LoVo (cell line): Measurements from ENCODE around the gene TTC7B.
"Not testable (repeated sequence)": the region's sequence is repeated elsewhere in the genome, so short reads cannot be mapped to it uniquely, and the experiment has no call there.

ENCODE experiments used
- DNase-seq: peaks from one replicate; pipeline ENCODE4 v3.0.0-alpha.2; 2016; ENCODE audit warnings: low spot score

TTC7B gene

GRCh38 chr14:90815822-90816662 is at the start of gene TTC7B:
Gene TTC7B (minus strand): TSS chr14:90816430. CDS start chr14:90816295, 135 bp downstream.
- DNase-seq: peak; percentile 44

- no peak for DNase-seq
Observed at GRCh38 chr14:90864741-90865140, 48.5 kb upstream of the TTC7B start.

- no peak for DNase-seq
Observed at GRCh38 chr14:90858511-90858910, 42.3 kb upstream of the TTC7B start.

DNA sequence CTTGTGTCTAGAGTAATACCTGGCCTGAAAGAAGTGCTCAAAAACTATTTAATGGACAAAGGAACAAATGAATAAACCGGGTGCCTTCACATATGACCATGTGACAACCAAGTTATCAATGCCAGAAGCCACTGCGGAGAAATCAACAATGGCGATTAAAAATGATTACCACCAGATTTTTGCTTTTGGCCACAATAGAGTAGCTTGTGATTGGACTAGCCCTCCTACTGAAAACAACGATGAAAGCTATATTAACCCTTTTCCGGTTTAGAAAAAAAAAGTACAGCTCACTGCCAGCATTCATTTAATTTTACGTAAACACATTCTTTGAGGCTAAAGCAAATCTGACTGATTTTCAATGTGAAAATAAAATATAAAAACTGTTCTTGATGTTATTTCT is 41.6 kb upstream of the TTC7B start:
- no peak for DNase-seq

DNA sequence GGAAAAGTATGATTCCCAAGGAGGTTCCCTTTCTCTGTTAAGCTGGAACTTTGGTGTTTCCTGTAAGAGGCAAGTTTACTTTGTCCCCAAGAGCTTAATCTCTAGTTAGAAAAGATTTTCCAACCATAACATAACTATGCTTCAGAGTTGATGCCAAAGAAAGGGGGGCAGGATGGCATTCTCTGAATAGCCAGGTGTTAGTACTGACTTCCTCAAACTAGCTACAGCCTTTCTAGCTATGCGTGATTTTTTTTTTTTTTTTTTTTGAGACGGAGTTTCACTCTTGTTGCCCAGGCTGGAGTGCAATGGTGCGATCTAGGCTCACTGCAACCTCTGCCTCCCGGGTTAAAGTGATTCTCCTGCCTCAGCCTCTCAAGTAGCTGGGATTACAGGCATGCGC is 39.9 kb upstream of the TTC7B start:
- DNase-seq: not testable (repeated sequence)

GRCh38 chr14:90853116-90853515 is 36.9 kb upstream of the TTC7B start:
- DNase-seq: no peak

DNA sequence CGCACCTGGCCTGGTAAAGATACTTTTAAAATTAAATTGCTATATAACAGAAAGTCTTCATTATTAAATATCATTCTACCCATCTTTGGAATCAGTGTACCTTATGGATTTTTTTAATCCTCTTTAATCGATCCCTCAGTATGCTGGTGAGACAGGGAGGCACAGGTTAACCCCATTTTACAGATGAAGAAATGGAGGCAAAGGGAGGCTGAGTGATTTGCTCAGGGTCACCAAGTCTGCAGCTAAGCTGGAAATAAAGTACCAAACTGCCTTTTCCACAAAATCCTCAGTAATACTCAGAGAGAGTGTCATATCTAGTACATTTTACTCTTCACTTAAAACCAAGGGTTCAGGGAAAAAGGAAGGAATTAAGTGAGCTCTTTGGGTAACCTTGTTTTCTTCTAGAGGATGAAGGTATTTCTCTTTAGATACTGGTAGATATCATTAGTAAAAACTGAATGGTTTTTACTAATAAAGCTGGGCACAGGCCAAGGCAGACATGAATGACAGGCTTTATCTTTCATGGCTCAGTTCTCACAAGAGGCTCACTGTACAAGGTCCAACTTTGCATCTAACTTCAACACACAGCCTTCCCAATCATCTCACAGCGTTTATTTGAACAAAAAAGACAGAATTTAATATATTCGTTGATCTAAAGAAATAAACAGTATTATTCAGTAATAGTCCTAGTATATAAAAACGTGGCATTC is 35.3 kb upstream of the TTC7B start:
- DNase-seq: no peak

GRCh38 chr14:90850487-90850886 is 34.3 kb upstream of the TTC7B start:
- DNase-seq: no peak

DNA sequence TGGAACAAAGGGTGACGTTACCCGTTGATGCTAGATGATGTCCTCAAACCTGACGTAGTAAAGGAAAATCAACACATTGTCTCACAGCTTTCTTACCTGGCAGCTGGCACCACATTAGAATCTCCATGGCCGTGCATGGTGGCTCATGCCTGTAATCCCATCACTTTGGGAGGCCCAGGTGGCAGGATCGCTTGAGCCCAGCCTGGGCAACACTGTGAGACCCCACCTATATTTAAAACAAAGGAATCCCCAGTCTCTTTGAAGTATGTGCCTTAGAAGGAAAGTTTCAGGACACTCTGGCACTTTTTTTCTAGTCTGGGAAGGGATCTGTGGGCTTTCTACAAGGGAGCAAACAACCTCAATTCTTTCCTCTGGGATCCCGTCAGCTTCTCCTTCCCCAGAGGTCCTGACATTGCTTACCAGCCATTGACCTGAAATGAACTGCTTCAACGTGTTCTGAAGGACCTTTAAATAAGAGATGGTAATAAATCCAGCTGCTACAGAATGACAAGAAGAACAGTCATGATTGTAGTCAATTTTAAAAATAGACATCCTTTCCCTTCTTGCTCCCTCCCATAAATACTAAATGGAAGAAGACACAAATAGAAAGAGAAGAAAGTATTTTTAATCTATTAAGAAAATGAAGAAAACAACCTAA is 33.7 kb upstream of the TTC7B start:
- DNase-seq: no peak

GRCh38 chr14:90848944-90849731 is 32.9 kb upstream of the TTC7B start:
- no peak for DNase-seq

GRCh38 chr14:90846511-90846910 is 30.3 kb upstream of the TTC7B start:
- DNase-seq: peak; percentile 12

DNA sequence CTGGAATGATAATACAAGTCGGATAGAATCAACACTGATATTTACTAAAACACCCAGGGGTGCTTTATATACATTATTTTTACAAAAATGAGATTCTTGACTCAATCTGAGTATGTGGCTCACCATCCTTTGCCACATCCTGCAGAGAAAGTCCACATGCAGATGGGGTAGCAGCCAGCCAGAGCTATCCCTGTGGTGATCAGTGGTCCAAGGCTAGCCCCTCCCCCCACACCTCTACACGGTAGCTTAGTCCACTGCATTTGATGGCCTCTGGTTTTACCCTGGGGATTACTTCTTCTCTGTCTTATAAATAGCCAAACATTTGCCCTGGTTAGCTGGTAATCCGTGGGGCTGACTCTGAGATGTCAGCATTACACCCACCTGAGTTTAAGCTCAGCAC is 28.1 kb upstream of the TTC7B start:
- no peak for DNase-seq

- DNase-seq: no peak
Observed at GRCh38 chr14:90842726-90843125, 26.5 kb upstream of the TTC7B start.

DNA sequence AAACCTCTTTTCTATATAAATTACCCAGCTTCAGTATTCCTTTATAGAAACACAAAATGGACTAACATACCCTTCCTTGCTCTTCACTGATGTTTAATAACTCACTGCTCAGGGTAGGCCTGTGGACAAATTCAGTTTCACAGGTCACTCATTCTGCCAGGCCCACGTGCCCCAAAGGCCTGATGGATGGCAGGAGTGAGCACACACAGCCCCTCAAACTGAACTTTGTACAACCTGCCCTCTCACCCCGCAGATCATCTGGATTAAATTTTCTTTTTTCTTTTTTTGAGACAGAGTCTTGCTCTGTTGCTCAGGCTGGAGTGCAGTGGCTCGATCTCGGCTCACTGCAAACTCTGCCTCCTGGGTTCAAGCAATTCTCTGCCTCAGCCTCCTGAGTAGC is 24.4 kb upstream of the TTC7B start:
- not testable (repeated sequence) for DNase-seq

DNA sequence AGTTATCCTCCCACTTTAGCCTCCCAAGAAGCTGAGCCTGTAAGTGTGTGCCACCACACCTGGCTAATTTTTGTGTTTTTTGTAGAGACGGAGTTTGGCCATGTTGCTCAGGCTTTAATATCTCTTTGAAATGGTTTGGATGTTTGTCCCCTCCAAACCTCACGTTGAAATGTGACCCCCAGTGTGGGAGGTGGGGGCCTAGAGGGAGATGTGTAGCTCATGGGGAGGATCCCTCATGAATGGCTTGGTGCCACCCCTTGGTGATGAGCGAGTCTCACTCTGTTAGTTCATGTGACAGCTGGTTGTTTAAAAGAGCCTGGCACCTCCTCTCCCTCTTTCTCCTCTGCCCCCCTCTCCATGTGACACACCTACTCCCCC is 23.6 kb upstream of the TTC7B start:
- DNase-seq: no peak

- DNase-seq: no peak
Observed at GRCh38 chr14:90839024-90839888, 23.0 kb upstream of the TTC7B start.

DNA sequence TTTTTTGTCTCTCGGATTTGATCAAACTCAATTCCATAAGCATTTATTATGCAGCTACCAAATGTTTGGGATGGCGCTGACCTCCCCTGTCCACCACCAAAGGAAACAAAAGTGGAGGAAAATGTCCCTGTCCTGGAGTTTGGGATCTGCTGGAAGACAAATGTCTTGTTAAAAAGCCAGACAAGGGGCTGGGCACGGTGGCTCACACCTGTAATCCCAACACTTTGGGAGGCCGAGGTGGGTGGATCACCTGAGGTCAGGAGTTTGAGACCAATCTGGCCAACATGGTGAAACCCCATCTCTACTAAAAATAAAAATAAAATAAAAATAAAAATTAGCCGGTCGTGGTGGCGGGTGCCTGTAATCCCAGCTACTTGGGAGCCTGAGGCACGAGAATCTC is 22.3 kb upstream of the TTC7B start:
- DNase-seq: not testable (repeated sequence)

DNA sequence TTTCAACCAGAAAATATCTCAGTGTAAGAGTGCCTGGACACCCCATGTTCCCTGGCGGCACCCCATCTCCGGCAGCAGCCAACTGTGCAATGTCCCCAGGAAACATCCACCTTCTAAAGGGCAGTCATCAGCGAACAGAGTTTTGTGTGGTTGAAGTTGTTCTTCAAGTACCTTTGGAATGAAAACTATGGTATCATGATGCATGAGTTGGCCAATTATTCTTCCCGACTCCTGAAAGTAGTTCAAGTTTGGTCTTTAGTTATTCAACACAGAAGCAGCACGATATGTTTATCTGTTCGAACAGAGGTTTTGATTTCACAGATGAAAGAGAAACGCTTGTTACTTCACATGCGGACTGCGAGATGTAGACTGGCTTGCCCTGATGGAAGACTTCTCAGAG is 21.1 kb upstream of the TTC7B start:
- DNase-seq: no peak

- no peak for DNase-seq
Observed at GRCh38 chr14:90836692-90837063, 20.4 kb upstream of the TTC7B start.

DNA sequence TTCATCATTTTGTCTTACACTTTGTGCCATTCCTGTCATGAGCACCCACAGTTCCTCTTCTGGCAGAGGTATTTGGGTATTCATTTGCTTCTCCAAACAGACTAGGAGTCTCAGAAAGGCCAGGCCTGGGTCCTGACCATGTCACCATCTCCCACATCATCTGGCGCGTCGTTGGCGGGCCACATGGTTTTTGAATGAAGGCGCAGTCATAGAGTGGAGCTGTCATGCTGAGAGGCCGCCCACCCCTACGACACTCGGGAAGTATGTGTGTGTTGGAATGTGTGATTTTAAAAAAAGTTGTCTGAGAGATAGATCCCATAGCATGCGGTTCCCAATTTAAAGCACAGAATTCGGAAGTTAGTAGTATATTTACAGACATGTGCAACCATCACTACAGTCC is 15.6 kb upstream of the TTC7B start:
- no peak for DNase-seq
